Mesodermal cell (in vitro differentiated cells): ENCODE results near the gene GREB1L.
"Not testable (repeated sequence)": the region's sequence is repeated elsewhere in the genome, so short reads cannot be mapped to it uniquely, and the experiment has no call there.

Source experiments
- H3K27ac ChIP-seq: 2 replicates; pipeline ENCODE4 v1.7.0; 2013; ENCODE audit warnings: mild to moderate bottlenecking, low read depth, low read length, moderate library complexity; ENCODE audit not compliant: severe bottlenecking
- H3K36me3 ChIP-seq: 2 replicates; pipeline ENCODE4 v1.7.1; 2013; ENCODE audit warnings: mild to moderate bottlenecking, low read length, moderate library complexity; ENCODE audit not compliant: control insufficient read depth, insufficient read depth
- H3K4me1 ChIP-seq: one replicate; pipeline ENCODE4 v1.7.1; 2013; ENCODE audit warnings: mild to moderate bottlenecking, low read length; ENCODE audit not compliant: insufficient read depth, control insufficient read depth, poor library complexity, severe bottlenecking
- H3K4me3 ChIP-seq: 2 replicates; pipeline ENCODE4 v1.7.0; 2013; ENCODE audit warnings: low read length, control low read depth, mild to moderate bottlenecking; ENCODE audit not compliant: insufficient read depth, poor library complexity, severe bottlenecking; ENCODE audit errors: extremely low read depth
- H3K9me3 ChIP-seq: 2 replicates; pipeline ENCODE4 v1.7.1; 2013; ENCODE audit warnings: mild to moderate bottlenecking, low read length, moderate library complexity; ENCODE audit not compliant: control insufficient read depth
- WGBS, 2 experiments: methylation state at CpG; one replicate each; pipeline ENCODE4 v1.1.5; 2013; ENCODE audit warnings: missing lambda C conversion rate in 2 of 2; ENCODE audit not compliant: insufficient coverage in 2 of 2; 5-methylcytosine and 5-hydroxymethylcytosine counted together

GREB1L gene

DNA sequence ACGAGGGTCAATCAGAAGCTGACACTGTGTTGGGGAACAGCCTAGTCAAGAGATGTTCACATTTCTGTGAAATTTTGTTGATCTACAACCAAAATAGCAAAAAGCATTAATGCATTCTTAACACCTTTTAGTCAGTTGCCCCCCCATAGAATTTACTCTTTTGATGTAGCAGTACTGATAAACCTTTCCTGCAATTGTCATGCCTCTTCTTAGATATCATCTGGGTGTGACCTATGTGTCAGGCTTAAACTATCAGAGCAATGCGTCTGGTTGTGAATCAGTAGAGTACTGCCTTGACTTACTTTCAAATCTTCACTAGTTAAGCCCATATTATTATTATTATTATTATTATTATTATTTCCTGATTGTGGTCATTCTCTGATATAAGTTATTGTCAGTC, 61.9 kb downstream of the GREB1L start:
- Histone ChIP-seq H3K27ac (peak overlapping the region; percentile 79), H3K4me3 (no peak overlapping the region), H3K36me3 (no peaks in the 10 kb centered on the region), H3K9me3 (no peaks in the 10 kb centered on the region), H3K4me1 (peaks cover 74% of the 10 kb centered on the region)
- 80% methylated on average over 1 of the region's 2 CpGs; no CpG with 5 or more reads in 1 of the 2 experiments for WGBS, 2 experiments

GRCh38 chr18:21305621-21306020, 63.6 kb downstream of the GREB1L start:
- no peaks in the 10 kb centered on the region for H3K9me3 ChIP-seq
- H3K27ac ChIP-seq, result peak overlapping the region; percentile 30
- H3K4me3 ChIP-seq, result no peak overlapping the region
- H3K4me1 ChIP-seq, result peaks cover 59% of the 10 kb centered on the region
- no peaks in the 10 kb centered on the region for H3K36me3 ChIP-seq

DNA sequence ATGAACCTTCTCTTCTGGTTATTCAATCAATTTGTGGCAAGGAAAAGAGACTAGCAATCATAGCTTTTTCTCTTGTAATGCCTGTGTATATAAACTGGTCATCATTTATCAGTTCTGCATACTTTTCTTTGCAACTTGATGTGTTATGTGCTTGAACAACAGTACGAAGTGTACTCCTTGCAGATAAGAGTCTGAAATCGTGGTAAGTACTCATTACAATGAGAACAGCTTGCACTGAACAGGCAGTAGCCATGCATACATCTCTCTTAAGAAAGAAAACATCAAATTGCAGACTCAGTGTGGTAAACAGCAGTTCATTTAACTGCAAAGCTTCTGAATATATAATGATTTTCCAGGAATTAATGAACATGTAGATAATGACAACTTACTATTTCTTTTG, 64.3 kb downstream of the GREB1L start:
- Histone ChIP-seq H3K9me3 (no peaks in the 10 kb centered on the region), H3K4me3 (no peak overlapping the region), H3K27ac (peak overlapping the region; percentile 17), H3K4me1 (peaks cover 52% of the 10 kb centered on the region), H3K36me3 (no peaks in the 10 kb centered on the region)
- 100% methylated on average over 1 of the region's 2 CpGs; no CpG with 5 or more reads in 1 of the 2 experiments for WGBS, 2 experiments

DNA sequence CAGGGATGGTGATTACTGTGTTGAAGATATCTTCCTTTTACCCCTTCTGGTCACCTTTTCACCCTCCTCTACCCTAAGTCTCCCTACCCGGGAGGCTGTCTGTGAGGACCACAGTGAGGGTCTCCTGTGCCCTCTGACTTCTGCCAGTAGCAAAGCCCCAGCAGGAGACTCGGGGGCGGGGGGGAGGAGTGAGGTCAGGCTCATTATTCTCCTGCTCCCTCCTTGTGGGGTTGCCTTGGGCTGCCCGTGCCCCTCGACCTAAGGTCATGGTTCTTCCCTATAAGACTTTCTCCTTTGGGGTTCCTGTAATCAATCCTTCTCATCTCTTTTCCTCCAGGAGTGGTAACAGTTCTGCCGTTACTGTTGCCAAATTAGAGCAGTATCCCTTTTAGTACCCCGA, 65.5 kb downstream of the GREB1L start:
- no peak overlapping the region for H3K4me3 ChIP-seq
- H3K36me3 ChIP-seq, result no peaks in the 10 kb centered on the region
- WGBS, 2 experiments, result 71 to 76% methylated on average over 4 of the region's 7 CpGs
- H3K4me1 ChIP-seq, result peaks cover 40% of the 10 kb centered on the region
- no peaks in the 10 kb centered on the region for H3K9me3 ChIP-seq
- no peak overlapping the region for H3K27ac ChIP-seq

- Histone ChIP-seq H3K4me3 (no peak overlapping the region), H3K4me1 (peaks cover 25% of the 10 kb centered on the region), H3K9me3 (no peaks in the 10 kb centered on the region), H3K27ac (peak overlapping the region; percentile 57), H3K36me3 (no peaks in the 10 kb centered on the region)
- 80 to 89% methylated on average over 3 to 5 of the region's 5 CpGs for WGBS, 2 experiments
Observed at GRCh38 chr18:21309248-21309647, 67.2 kb downstream of the GREB1L start.

GRCh38 chr18:21311980-21312379, 69.9 kb downstream of the GREB1L start:
- not testable (repeated sequence) for H3K36me3 ChIP-seq, H3K9me3 ChIP-seq, H3K4me3 ChIP-seq, H3K27ac ChIP-seq
- WGBS, 2 experiments, result 93 to 100% methylated on average over 2 to 3 of the region's 3 CpGs
- peaks cover 28% of the 10 kb centered on the region for H3K4me1 ChIP-seq

- H3K36me3 ChIP-seq, result no peaks in the 10 kb centered on the region
- no peak overlapping the region for H3K27ac ChIP-seq
- H3K4me3 ChIP-seq, result no peak overlapping the region
- H3K9me3 ChIP-seq, result no peaks in the 10 kb centered on the region
- WGBS, 2 experiments, result 100% methylated on average over 1 of the region's 1 CpG
- peaks cover 25% of the 10 kb centered on the region for H3K4me1 ChIP-seq
Observed at GRCh38 chr18:21313576-21313975, 71.5 kb downstream of the GREB1L start.

DNA sequence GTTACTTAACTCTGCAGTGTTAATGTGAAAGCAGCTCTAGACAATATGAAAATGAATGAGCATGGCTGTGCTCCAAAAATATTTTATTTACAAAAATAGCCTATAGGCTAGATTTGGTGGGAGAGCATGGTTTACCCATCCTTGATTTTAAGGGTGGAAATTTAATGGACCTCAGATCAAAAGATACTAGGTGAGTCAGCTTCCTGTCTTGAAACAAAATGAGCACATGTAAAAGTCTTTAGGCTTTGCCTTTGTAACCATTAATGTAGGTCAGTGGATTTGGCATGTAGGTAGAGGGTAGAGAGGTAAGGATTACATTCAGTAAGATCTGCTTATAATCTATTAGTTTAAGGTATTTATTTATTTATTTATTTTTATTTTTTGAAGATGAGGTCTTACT, 72.7 kb downstream of the GREB1L start:
- H3K27ac ChIP-seq, result peak overlapping the region; percentile 77

DNA sequence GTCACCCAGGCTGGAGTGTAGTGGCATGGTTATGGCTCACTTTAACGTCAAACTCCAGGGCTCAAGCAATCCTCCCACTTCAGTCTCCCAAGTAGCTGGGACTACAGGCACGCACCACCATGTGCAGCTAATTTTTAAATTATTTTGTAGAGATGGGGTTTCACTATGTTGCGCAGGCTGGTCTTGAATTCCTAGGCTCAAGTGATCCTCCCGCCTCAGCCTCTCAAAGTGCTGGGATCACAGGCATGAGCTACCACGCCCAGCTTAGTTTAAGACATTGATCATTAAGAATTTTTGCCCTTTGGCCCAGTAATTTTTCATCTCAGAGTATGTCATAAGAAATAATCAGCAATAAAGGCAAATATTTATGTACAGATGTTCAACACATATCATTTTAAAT, 73.1 kb downstream of the GREB1L start:
- H3K4me3 ChIP-seq, H3K36me3 ChIP-seq, H3K9me3 ChIP-seq: not testable (repeated sequence)
- Histone ChIP-seq H3K27ac (peak overlapping the region; percentile 77), H3K4me1 (peaks cover 22% of the 10 kb centered on the region)
- 90 to 91% methylated on average over 2 to 3 of the region's 5 CpGs for WGBS, 2 experiments

More for the DNA sequence above, 72.7 kb downstream of the GREB1L start:
- H3K36me3 ChIP-seq, result no peaks in the 10 kb centered on the region
- H3K4me3 ChIP-seq, result no peak overlapping the region
- H3K4me1 ChIP-seq, result peaks cover 22% of the 10 kb centered on the region
- H3K9me3 ChIP-seq, result peaks cover 1% of the 10 kb centered on the region

GRCh38 chr18:21315741-21316197, 73.7 kb downstream of the GREB1L start:
- no peak overlapping the region for H3K4me3 ChIP-seq
- H3K27ac ChIP-seq, result peak overlapping the region; percentile 77
- 30 to 31% methylated on average over 3 to 4 of the region's 9 CpGs for WGBS, 2 experiments
- no peaks in the 10 kb centered on the region for H3K36me3 ChIP-seq
- H3K9me3 ChIP-seq, result peaks cover 3% of the 10 kb centered on the region
- peaks cover 22% of the 10 kb centered on the region for H3K4me1 ChIP-seq

GRCh38 chr18:21316296-21316695, 74.3 kb downstream of the GREB1L start:
- H3K36me3 ChIP-seq, result no peaks in the 10 kb centered on the region
- peaks cover 22% of the 10 kb centered on the region for H3K4me1 ChIP-seq
- H3K4me3 ChIP-seq, result no peak overlapping the region
- peaks cover 3% of the 10 kb centered on the region for H3K9me3 ChIP-seq
- H3K27ac ChIP-seq, result peak overlapping the region; percentile 77
- 86 to 100% methylated on average over 1 of the region's 1 CpG for WGBS, 2 experiments
